ENCODE measurements around the gene YES1. TPM values are rescaled to one million over a fixed set of nuclear protein-coding genes. Genes with fewer than 3 reads are reported as not detected.

Gene YES1
- total RNA-seq, 1 donor from 2014 or later, result 49.7 TPM

DNA sequence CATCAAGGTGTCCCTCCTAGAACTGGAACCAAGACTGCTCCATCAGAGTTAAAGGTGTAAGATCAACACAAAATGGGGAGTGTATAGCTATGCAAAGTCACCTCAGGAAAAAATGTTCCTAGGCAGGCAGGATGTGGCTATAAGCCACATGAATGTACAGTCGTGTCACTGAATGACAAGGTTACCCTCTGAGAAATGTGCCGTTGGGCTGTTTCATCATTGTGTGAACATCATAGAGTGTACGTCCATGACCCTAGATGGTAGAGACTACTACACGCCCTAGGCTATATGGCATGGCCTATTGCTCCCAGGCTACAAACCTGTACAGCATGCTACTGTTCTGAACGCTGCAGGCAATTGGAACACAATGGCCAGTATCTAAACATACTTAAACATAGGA lies 130.1 kb downstream of the YES1 start:
- no peak for ATAC-seq

- ATAC-seq, result no peak
Observed at GRCh38 chr18:680392-680791, 131.7 kb downstream of the YES1 start.

DNA sequence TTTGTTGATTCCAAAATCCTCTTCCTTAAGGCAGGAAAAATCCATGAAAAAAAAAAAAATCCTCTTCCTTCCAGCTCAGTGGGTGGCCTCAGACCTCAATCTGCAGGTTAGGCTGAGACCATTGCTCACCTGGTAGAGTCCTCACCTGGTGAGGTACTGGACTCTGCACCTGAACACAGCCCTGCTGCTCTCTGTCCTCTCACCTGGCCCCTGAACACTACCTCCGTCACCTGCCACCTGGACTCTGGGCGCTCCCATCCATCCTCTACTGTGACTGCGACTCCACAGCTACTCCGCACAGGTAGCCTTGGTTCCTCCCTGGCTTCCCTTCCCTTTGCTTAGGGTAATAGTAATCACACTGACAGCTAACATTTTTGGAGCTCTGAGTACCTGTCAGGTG lies 132.5 kb downstream of the YES1 start:
- ATAC-seq, result no peak

- ATAC-seq, result no peak
Observed at GRCh38 chr18:678482-679182, 133.4 kb downstream of the YES1 start.

DNA sequence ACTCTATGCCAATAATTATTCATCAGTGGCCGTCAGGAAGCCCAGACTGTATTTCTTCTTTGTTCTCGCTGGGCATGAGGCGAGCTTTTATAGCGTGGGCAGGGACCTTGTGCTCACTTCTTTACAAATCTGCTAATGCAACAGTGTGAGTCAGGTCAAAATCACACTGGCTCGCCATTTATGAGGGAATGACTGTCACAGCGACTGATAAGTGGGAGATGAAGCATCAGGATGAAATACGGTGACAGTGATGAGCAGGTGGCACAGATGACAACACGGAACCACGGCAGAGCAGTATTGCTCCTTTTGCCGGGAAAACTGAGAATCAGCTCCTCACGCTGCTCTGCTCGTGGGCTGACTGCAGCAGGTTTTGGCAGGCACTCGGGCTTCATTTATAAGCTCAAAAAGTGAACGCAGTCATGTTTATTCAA lies 134.1 kb downstream of the YES1 start:
- ATAC-seq, result no peak

DNA sequence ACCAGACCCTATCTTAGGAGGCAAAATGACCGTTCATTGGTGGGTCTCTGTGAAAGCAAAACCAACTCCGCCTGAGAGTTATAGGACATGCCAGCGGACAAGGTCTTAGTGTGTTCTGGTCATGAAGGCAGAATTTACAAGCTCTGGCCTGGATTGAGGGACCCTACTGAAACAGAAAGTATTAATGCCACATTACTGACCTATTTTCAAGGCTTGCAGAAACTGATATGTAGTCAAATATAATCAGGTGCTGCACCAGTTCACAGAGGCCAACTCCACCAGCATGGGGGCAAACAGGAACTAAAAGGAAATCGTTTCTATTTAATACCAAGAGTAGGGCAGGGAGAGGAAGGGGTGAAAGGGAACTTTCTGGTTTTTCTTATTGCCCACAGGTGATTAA lies 134.9 kb downstream of the YES1 start:
- ATAC-seq, result no peak

DNA sequence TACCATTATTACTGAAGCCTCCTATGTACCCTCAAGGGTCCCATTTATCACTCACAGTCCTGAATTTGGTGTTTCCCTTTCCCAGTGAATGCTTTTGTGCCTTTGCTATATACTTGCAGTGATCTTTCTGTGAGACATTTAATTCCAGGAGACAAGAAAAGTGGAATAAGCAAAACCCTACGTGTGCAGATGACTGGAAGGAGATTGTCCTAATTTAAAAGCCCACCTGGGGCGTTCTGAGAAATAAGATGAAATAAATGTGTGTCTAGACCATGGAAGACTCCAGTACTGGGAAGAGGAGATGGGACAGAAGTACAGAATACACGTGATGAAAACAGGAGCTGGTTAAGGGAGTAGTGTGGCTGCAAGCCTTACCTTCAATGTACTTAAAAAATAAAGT lies 135.3 kb downstream of the YES1 start:
- ATAC-seq, result no peak

DNA sequence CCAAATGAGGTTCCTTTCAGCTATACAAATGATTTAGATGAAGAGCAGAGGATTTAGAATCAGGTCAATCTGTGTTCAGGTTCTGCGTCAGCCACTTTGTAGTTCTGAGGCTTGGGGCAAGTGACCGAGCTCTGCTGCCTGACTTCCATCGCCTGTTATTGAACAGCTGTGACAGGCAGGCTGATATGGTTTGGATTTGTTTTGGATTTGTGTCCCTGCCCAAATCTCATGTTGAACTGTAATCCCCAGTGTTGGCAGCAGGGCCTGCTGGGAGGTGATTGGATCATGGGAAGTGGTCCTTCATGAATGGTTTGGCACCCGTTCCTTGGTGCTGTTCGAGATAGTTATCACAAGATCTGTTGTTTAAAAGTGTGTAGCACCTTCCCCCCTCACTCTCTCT lies 136.0 kb downstream of the YES1 start:
- ATAC-seq, result no peak

DNA sequence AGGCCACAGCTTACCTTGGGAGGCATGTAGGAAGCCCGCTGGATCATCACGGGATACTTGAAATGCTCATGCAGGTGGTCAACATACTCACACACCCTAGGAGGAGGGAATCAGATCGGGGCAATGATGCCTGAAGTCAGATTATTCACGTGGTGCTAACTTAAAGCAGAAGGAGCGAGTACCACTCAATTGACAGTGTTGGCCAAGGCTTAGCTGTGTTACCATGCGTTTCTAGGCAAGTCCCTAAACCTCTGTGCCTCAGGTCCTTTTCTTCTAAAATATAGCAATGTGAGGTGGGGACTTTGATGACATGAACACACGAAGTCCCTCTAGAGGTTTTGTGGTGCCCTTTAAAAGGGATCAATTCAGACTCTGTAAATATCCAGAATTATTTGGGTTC lies 136.7 kb downstream of the YES1 start:
- ATAC-seq, result no peak

DNA sequence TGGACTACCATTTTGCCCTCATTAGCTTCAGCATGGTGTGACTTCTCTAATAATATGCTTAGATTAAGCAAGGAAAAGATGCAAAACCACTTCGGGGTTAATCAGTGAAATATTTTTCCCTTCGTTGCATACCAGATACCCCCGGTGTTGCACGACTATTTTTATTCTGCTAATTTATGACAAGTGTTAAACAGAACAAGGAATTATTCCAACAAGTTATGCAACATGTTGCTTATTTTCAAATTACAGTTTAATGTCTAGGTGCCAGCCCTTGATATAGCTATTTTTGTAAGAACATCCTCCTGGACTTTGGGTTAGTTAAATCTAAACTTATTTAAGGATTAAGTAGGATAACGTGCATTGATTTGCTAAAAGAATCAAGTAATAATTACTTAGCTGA lies 138.3 kb downstream of the YES1 start:
- ATAC-seq, result no peak

GRCh38 chr18:673317-673716 lies 138.7 kb downstream of the YES1 start:
- ATAC-seq, result no peak

Other genes with a start within 250 kb of the YES1 start
- gene CETN1, start 231.9 kb downstream of the YES1 start, total RNA-seq, result not detected
- gene CLUL1, start 215.3 kb downstream of the YES1 start, total RNA-seq, result 0.28 TPM
- 28.4 TPM for gene TYMS, start 154.6 kb downstream of the YES1 start, total RNA-seq
- 50.3 TPM for gene ENOSF1, start 99.6 kb downstream of the YES1 start, total RNA-seq
- gene ADCYAP1, start 92.6 kb upstream of the YES1 start, total RNA-seq, result 0.12 TPM